ENCODE results near the gene SLC35F3.

GRCh38 chr1:234169161-234169849 is 264.8 kb downstream of the SLC35F3 start:
- TF ChIP-seq CTCF (IDR thresholded peaks at IDR 0.05) (no peak), POLR2A (IDR thresholded peaks at IDR 0.05) (no peak)

Data from ovary (tissue), 3 donors.